ENCODE measurements around the gene SEC14L5.

Gene SEC14L5

DNA sequence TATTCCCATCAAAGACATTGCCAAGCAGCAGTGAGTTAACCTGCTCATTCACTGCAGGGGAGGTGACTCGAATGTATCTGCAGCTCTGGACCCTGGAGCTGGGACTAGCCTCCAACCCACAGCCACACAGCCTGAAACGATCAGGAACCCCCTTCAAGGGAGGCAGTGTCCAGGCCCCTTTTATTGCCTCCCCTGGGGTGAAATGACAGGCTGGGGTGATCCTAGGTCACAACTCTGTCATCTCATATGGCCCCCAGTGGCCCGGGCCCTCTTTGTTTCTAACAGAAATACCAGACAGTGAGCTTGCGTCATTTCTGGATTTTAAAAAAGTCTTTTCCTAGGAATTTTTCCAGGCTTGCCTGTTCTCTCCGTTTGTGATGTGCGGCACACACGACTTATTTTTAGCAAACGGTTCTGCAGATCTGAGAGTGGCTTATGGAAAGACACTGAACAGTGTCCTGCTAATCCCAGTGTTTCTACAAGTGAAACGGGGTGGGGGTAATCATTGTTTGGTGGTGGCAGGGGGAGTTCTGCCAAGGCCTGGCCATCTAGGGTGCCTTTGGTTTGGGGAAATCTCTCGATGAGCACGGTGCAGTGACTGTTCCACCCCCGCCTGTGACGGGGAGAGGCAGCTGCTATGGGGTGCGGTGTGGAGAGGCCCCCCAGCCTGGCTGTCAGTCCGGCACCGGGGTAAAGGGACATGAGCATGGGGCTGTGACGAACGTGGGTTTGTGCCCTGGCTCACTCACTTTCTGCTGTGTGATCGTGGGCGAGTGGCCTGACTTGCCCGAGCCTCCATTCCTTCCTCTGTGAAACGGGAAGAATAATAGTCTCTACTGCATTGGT, 48.4 kb downstream of the SEC14L5 start:
- no peak overlapping the region for H3K4me3 ChIP-seq (ENCODE audit: low read length in 2 of 2)
- H3K9ac ChIP-seq (ENCODE audit: low read depth in 1 of 2, low read length in 2 of 2), result no peak overlapping the region
- no peak overlapping the region for H3K27ac ChIP-seq (ENCODE audit: low read depth in 2 of 2, low read length in 2 of 2)

DNA sequence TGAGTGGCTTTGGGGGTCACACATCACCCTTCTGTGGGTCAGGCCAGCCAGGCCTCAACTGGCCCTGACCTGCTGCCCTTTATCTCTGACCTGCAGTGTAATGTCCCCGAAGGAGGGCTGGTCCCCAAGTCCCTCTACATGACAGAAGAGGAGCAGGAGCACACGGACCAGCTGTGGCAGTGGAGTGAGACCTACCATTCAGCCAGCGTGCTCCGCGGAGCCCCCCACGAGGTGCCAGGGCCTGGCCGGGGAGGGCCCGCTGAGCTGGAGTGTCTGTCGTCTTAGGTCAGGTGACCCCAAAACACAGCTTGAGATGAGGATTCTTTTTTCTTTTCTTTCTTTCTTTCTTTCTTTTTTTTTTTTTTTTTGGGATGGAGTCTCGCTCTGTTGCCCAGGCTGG, 49.1 kb downstream of the SEC14L5 start:
- Histone ChIP-seq H3K9ac (ENCODE audit: low read depth in 1 of 2, low read length in 2 of 2) (no peak overlapping the region), H3K4me1 (ENCODE audit: control insufficient read depth in 2 of 2, insufficient read depth in 2 of 2, low read length in 2 of 2) (no peaks in the 10 kb centered on the region), H3K9me3 (ENCODE audit: control insufficient read depth in 2 of 2, low read length in 2 of 2) (no peaks in the 10 kb centered on the region), H3K27me3 (ENCODE audit: control insufficient read depth in 2 of 2, insufficient read depth in 2 of 2, low read length in 2 of 2) (peaks cover 0 to 2% of the 10 kb centered on the region in 2 donors), H3K4me3 (ENCODE audit: low read length in 2 of 2) (no peak overlapping the region), H3K27ac (ENCODE audit: low read depth in 2 of 2, low read length in 2 of 2) (no peak overlapping the region), H3K36me3 (ENCODE audit: control insufficient read depth in 2 of 2, insufficient read depth in 2 of 2, low read length in 2 of 2) (no peaks in the 10 kb centered on the region)

More for the DNA sequence above, 48.4 kb downstream of the SEC14L5 start:
- Histone ChIP-seq H3K27me3 (ENCODE audit: control insufficient read depth in 2 of 2, insufficient read depth in 2 of 2, low read length in 2 of 2) (no peaks in the 10 kb centered on the region), H3K4me1 (ENCODE audit: control insufficient read depth in 2 of 2, insufficient read depth in 2 of 2, low read length in 2 of 2) (no peaks in the 10 kb centered on the region), H3K36me3 (ENCODE audit: control insufficient read depth in 2 of 2, insufficient read depth in 2 of 2, low read length in 2 of 2) (no peaks in the 10 kb centered on the region), H3K9me3 (ENCODE audit: control insufficient read depth in 2 of 2, low read length in 2 of 2) (no peaks in the 10 kb centered on the region)

DNA sequence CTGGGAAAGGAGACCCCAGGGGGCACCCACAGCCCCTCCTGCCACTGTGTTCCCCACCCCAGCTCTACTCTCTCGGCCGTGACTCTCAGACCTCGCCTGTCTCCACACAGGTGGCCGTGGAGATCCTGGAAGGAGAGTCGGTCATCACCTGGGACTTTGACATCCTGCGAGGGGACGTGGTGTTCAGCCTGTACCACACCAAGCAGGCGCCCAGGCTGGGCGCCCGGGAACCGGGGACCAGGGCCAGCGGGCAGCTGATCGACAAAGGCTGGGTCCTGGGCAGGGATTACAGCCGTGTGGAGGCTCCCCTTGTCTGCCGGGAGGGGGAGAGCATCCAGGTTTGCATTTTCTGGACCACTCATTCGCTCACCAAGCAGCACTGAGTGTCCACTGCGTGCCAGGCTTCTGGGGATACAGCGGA, 50.2 kb downstream of the SEC14L5 start:
- Histone ChIP-seq H3K27ac (ENCODE audit: low read depth in 2 of 2, low read length in 2 of 2) (no peak overlapping the region), H3K4me1 (ENCODE audit: control insufficient read depth in 2 of 2, insufficient read depth in 2 of 2, low read length in 2 of 2) (no peaks in the 10 kb centered on the region), H3K36me3 (ENCODE audit: control insufficient read depth in 2 of 2, insufficient read depth in 2 of 2, low read length in 2 of 2) (no peaks in the 10 kb centered on the region), H3K9ac (ENCODE audit: low read depth in 1 of 2, low read length in 2 of 2) (no peak overlapping the region), H3K9me3 (ENCODE audit: control insufficient read depth in 2 of 2, low read length in 2 of 2) (no peaks in the 10 kb centered on the region), H3K27me3 (ENCODE audit: control insufficient read depth in 2 of 2, insufficient read depth in 2 of 2, low read length in 2 of 2) (peaks cover 0 to 3% of the 10 kb centered on the region in 2 donors), H3K4me3 (ENCODE audit: low read length in 2 of 2) (no peak overlapping the region)

DNA sequence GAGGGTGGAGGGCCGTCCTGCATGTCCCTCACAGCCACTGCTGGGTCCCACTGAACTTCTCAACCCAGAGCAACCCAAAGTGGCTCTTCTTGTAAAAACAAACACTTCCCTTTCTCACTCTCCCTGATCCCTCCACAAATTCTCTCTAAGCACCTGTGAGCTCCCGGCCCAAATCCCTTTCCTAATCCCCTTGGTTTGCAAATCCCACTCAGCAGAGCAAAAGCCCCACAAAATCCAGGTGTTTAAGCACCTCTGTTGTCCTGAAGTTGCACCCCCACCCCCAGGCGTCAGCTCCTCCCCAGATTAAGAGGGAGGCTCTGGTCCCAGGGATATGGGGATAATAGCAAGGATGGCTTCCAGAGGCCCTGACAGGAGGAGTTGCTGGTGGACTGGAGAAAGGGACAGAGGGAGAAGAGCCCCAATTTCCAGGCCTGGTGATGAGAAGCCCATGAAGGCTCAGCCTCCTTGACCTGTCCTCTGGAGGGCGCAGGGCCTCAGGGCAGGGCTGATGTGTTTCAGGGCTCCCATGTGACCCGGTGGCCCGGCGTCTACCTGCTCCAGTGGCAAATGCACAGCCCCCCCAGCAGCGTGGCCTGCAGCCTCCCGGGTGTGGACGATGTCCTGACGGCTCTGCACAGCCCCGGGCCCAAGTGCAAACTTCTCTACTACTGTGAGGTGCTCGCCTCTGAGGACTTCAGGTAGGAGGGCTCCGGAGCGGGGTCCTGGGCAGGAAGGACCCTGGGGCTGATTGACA, 52.6 kb downstream of the SEC14L5 start:
- no peak overlapping the region for H3K4me3 ChIP-seq (ENCODE audit: low read length in 2 of 2)
- H3K27me3 ChIP-seq (ENCODE audit: control insufficient read depth in 2 of 2, insufficient read depth in 2 of 2, low read length in 2 of 2), result peaks cover 0 to 3% of the 10 kb centered on the region in 2 donors
- no peak overlapping the region for H3K9ac ChIP-seq (ENCODE audit: low read depth in 1 of 2, low read length in 2 of 2)
- H3K9me3 ChIP-seq (ENCODE audit: control insufficient read depth in 2 of 2, low read length in 2 of 2), result no peaks in the 10 kb centered on the region
- no peak overlapping the region for H3K27ac ChIP-seq (ENCODE audit: low read depth in 2 of 2, low read length in 2 of 2)
- H3K4me1 ChIP-seq (ENCODE audit: control insufficient read depth in 2 of 2, insufficient read depth in 2 of 2, low read length in 2 of 2), result no peaks in the 10 kb centered on the region
- H3K36me3 ChIP-seq (ENCODE audit: control insufficient read depth in 2 of 2, insufficient read depth in 2 of 2, low read length in 2 of 2), result no peaks in the 10 kb centered on the region

DNA sequence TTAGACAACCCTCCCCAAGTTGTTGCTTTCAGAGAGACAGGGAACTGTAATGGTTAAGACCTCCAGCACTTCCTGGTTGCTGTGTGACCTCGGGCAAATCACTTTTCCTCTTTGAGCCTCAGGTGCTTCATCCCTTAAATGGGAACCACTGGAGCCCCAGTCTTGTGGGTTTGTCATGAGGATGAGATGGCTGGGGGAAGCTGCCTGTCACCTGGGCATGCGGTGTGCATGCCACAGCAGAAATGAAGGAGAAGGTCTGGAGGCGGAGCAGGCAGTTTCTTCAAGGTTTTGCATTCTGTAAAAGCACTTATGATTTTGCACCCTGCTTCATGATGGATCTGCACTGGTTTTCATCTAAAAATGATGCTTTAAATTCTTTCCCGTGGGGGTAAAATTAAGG, 53.5 kb downstream of the SEC14L5 start:
- Histone ChIP-seq H3K36me3 (ENCODE audit: control insufficient read depth in 2 of 2, insufficient read depth in 2 of 2, low read length in 2 of 2) (no peaks in the 10 kb centered on the region), H3K27ac (ENCODE audit: low read depth in 2 of 2, low read length in 2 of 2) (no peak overlapping the region), H3K27me3 (ENCODE audit: control insufficient read depth in 2 of 2, insufficient read depth in 2 of 2, low read length in 2 of 2) (peaks cover 0 to 3% of the 10 kb centered on the region in 2 donors), H3K4me1 (ENCODE audit: control insufficient read depth in 2 of 2, insufficient read depth in 2 of 2, low read length in 2 of 2) (no peaks in the 10 kb centered on the region), H3K4me3 (ENCODE audit: low read length in 2 of 2) (no peak overlapping the region), H3K9me3 (ENCODE audit: control insufficient read depth in 2 of 2, low read length in 2 of 2) (no peaks in the 10 kb centered on the region), H3K9ac (ENCODE audit: low read depth in 1 of 2, low read length in 2 of 2) (no peak overlapping the region)

DNA sequence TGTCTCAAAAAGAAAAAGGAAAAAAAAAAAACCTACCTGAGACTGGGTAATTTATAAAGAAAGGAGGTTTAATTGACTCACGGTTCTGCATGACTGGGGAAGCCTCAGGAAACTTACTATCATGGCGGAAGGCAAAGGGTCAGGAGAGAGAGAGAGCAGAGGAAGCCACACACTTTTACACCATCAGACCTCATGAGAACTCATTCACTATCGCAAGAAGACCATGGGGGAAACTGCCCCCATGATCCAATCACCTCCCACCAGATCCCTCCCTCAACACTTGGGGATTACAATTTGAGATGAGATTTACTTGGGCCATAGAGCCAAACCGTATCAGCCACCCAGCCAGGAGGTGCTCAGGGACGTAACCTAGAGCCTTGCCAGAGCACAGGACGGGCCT, 54.8 kb downstream of the SEC14L5 start:
- no peak overlapping the region for H3K27ac ChIP-seq (ENCODE audit: low read depth in 2 of 2, low read length in 2 of 2)
- no peak overlapping the region for H3K4me3 ChIP-seq (ENCODE audit: low read length in 2 of 2)
- peaks cover 0 to 3% of the 10 kb centered on the region in 2 donors for H3K27me3 ChIP-seq (ENCODE audit: control insufficient read depth in 2 of 2, insufficient read depth in 2 of 2, low read length in 2 of 2)
- no peaks in the 10 kb centered on the region for H3K9me3 ChIP-seq (ENCODE audit: control insufficient read depth in 2 of 2, low read length in 2 of 2)
- no peak overlapping the region for H3K9ac ChIP-seq (ENCODE audit: low read depth in 1 of 2, low read length in 2 of 2)
- no peaks in the 10 kb centered on the region for H3K36me3 ChIP-seq (ENCODE audit: control insufficient read depth in 2 of 2, insufficient read depth in 2 of 2, low read length in 2 of 2)
- no peaks in the 10 kb centered on the region for H3K4me1 ChIP-seq (ENCODE audit: control insufficient read depth in 2 of 2, insufficient read depth in 2 of 2, low read length in 2 of 2)

DNA sequence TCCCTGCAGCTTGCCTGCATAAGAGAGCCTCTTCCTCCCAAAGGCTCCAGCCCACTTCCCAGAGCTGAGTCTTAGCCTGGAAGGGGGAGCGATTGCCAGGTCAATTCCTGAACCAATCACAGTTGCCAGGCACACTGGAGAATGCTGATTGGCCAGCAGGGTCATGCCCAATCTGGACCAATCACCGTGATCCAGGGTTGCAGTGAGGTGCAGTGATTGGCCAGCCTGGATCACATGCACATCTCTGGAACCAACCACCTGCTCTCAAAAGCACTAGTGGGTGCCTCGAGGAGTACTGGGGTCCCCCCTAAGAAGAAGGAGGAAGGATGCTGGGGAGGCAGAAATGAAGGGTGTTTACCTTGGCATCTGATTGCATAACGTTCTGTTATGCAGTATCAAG, 57.2 kb downstream of the SEC14L5 start:
- Histone ChIP-seq H3K9me3 (ENCODE audit: control insufficient read depth in 2 of 2, low read length in 2 of 2) (no peaks in the 10 kb centered on the region), H3K36me3 (ENCODE audit: control insufficient read depth in 2 of 2, insufficient read depth in 2 of 2, low read length in 2 of 2) (no peaks in the 10 kb centered on the region), H3K4me1 (ENCODE audit: control insufficient read depth in 2 of 2, insufficient read depth in 2 of 2, low read length in 2 of 2) (peaks cover 0 to 3% of the 10 kb centered on the region in 2 donors), H3K9ac (ENCODE audit: low read depth in 1 of 2, low read length in 2 of 2) (no peak overlapping the region), H3K27ac (ENCODE audit: low read depth in 2 of 2, low read length in 2 of 2) (no peak overlapping the region), H3K4me3 (ENCODE audit: low read length in 2 of 2) (no peak overlapping the region), H3K27me3 (ENCODE audit: control insufficient read depth in 2 of 2, insufficient read depth in 2 of 2, low read length in 2 of 2) (peaks cover 0 to 3% of the 10 kb centered on the region in 2 donors)

DNA sequence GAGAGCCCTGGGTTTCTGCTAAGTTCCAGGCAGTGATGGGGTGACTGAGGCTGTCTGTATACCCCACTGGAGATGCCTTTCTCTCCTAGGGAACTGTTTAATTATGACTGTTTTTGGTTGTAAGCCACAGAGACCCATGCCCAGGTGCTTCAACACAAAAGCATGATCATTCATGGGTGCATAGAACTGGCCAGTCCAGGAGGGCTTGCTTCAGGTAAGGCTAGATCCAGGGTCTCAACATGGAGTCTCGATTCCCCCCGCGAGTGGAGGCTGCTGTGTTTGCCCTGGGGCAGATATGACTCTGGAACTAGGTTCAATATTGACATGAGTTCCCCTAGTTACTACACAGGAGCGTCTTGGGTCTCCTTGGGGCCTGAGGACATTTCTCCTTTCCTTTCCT, 57.8 kb downstream of the SEC14L5 start:
- Histone ChIP-seq H3K27me3 (ENCODE audit: control insufficient read depth in 2 of 2, insufficient read depth in 2 of 2, low read length in 2 of 2) (peaks cover 0 to 3% of the 10 kb centered on the region in 2 donors), H3K9ac (ENCODE audit: low read depth in 1 of 2, low read length in 2 of 2) (no peak overlapping the region), H3K4me1 (ENCODE audit: control insufficient read depth in 2 of 2, insufficient read depth in 2 of 2, low read length in 2 of 2) (peaks cover 0 to 3% of the 10 kb centered on the region in 2 donors), H3K36me3 (ENCODE audit: control insufficient read depth in 2 of 2, insufficient read depth in 2 of 2, low read length in 2 of 2) (no peaks in the 10 kb centered on the region), H3K9me3 (ENCODE audit: control insufficient read depth in 2 of 2, low read length in 2 of 2) (no peaks in the 10 kb centered on the region), H3K4me3 (ENCODE audit: low read length in 2 of 2) (no peak overlapping the region), H3K27ac (ENCODE audit: low read depth in 2 of 2, low read length in 2 of 2) (no peak overlapping the region)

DNA sequence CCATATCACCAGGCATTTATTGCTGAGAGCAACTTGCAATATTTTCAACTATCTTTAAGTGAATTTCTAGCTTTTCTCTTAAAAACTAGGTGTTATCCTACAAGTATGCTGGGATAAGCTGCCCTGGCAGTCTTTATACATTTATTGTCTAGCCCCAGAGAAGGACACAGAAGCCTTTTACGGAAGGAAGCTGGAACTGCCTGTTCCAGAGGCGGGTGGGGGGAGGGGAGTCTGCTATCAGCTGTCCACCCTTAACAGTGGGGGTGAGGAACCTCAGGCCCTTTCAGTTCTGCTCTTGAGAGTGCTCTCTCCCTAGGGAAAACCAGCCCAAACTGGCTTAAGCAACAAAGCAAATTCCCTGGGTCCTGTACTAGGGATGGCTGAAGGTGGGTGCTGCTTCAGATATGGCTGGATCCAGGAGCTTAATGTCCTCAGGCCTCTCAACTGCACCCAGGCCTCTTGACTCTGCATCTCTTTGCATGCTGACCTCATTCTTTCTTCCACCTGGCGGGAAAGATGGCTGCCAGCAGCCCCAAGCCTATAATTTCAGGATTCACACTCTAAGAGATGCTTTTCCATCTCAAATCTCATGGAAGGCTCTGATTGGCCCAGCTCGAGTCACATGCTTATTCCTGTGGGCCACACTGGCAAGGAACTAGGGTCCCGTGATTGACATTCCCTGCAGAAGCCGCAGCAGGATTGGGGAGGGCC, 59.0 kb downstream of the SEC14L5 start:
- no peaks in the 10 kb centered on the region for H3K36me3 ChIP-seq (ENCODE audit: control insufficient read depth in 2 of 2, insufficient read depth in 2 of 2, low read length in 2 of 2)
- peaks cover 0 to 2% of the 10 kb centered on the region in 2 donors for H3K27me3 ChIP-seq (ENCODE audit: control insufficient read depth in 2 of 2, insufficient read depth in 2 of 2, low read length in 2 of 2)
- no peak overlapping the region for H3K4me3 ChIP-seq (ENCODE audit: low read length in 2 of 2)
- H3K27ac ChIP-seq (ENCODE audit: low read depth in 2 of 2, low read length in 2 of 2), result no peak overlapping the region
- H3K9ac ChIP-seq (ENCODE audit: low read depth in 1 of 2, low read length in 2 of 2), result no peak overlapping the region
- no peaks in the 10 kb centered on the region for H3K9me3 ChIP-seq (ENCODE audit: control insufficient read depth in 2 of 2, low read length in 2 of 2)
- H3K4me1 ChIP-seq (ENCODE audit: control insufficient read depth in 2 of 2, insufficient read depth in 2 of 2, low read length in 2 of 2), result peaks cover 0 to 3% of the 10 kb centered on the region in 2 donors

DNA sequence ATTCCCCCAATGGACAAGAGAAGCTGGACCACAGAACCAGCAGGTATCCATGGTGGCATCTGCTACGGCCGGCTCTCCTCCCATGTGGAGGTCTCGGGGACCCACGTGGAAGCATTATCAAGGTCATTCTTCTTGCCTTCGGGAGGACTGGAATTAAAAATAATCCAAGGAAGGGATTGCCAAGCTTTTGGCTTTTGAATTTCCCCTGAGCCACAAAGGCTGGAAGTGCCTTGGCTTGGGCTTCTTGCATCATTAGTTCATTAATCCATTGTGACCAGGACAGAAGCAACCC, 59.5 kb downstream of the SEC14L5 start:
- peaks cover 0 to 3% of the 10 kb centered on the region in 2 donors for H3K4me1 ChIP-seq (ENCODE audit: control insufficient read depth in 2 of 2, insufficient read depth in 2 of 2, low read length in 2 of 2)
- no peaks in the 10 kb centered on the region for H3K9me3 ChIP-seq (ENCODE audit: control insufficient read depth in 2 of 2, low read length in 2 of 2)
- no peak overlapping the region for H3K27ac ChIP-seq (ENCODE audit: low read depth in 2 of 2, low read length in 2 of 2)
- no peak overlapping the region for H3K9ac ChIP-seq (ENCODE audit: low read depth in 1 of 2, low read length in 2 of 2)
- no peak overlapping the region for H3K4me3 ChIP-seq (ENCODE audit: low read length in 2 of 2)
- no peaks in the 10 kb centered on the region for H3K36me3 ChIP-seq (ENCODE audit: control insufficient read depth in 2 of 2, insufficient read depth in 2 of 2, low read length in 2 of 2)
- H3K27me3 ChIP-seq (ENCODE audit: control insufficient read depth in 2 of 2, insufficient read depth in 2 of 2, low read length in 2 of 2), result no peaks in the 10 kb centered on the region

Data from mucosa of rectum (tissue), 2 donors.